D721Med (cell line): ENCODE data around the gene INS.

ENCODE experiments used
- DNase-seq: peaks from one replicate; pipeline ENCODE4 v3.0.0; 2011; ENCODE audit warnings: low spot score; ENCODE audit not compliant: insufficient read length
- FAIRE-seq: peaks from 2 replicates; lab custom pipeline; 2011; peaks lifted over from hg19 to GRCh38; lab: Jason Lieb, UNC
- TF ChIP-seq, protein P1 (sequence below): IDR thresholded peaks from 2 replicates; pipeline ENCODE4 v1.5.1; 2012; ENCODE audit warnings: mild to moderate bottlenecking, control low read depth; ENCODE audit not compliant: insufficient read depth; ENCODE audit errors: missing control alignments

Gene INS

DNA sequence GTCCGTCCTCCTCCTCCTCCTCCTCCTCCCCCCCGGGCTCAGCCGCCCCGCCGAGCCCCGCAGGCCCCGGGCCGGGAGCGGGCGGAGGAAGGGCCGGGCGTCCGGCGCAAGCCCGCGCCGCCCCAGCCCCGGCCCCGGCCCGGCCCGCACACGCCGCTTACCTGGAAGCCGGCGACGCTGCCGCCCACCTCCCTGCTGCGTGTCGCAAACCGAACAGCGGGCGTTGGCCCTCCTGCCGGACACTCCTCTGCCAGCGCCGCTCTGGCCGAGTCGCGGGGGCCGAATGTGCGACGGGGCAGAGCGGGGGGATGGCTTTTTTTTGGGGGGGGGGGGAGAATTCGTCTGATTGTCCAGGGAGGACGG, 23.0 kb downstream of the INS start:
- FAIRE-seq (no peak), DNase-seq (no peak)
- TF ChIP-seq, protein P1, sequence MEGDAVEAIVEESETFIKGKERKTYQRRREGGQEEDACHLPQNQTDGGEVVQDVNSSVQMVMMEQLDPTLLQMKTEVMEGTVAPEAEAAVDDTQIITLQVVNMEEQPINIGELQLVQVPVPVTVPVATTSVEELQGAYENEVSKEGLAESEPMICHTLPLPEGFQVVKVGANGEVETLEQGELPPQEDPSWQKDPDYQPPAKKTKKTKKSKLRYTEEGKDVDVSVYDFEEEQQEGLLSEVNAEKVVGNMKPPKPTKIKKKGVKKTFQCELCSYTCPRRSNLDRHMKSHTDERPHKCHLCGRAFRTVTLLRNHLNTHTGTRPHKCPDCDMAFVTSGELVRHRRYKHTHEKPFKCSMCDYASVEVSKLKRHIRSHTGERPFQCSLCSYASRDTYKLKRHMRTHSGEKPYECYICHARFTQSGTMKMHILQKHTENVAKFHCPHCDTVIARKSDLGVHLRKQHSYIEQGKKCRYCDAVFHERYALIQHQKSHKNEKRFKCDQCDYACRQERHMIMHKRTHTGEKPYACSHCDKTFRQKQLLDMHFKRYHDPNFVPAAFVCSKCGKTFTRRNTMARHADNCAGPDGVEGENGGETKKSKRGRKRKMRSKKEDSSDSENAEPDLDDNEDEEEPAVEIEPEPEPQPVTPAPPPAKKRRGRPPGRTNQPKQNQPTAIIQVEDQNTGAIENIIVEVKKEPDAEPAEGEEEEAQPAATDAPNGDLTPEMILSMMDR: no peak

DNA sequence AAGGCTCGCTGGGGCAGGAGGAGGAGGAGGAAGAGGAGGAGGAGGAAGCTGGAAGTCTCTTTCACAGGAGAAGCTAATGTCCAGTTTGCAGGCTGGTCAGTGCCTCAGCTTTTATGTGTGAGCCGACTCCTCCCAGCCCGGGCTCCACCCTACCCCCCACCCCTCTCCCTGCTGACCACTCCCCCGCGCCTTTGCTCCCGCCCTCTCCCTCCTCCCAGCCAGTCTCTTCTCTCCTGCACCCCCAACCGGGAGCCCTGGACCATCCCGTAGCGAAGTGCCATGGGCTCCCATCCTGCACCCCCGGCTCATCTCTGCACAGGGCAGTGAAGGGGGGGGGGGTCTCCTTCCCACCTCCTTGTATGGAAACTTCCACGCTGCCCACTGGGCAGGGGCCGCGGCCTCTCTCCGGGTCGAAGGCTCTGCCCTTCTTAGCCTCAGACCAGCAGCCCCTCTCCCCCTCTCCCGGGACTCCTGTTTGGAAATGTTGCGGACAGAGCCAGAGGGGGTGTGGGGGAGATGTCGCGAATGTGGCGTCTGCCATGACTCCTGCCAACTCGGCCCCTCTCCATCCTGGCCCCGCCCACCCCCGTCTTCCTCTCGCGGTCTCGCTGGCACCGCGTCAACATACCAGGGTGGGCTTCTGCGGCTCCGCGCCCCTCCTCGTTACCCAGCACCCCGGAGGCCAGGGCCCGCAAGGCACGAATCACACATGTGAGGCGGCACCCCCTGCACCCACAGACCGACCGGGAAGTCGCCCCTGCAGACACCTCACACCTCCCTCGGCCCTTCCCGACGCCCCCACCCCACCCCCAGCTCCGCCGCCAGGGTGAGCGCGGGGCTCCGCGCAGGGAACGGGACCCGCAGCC, 23.6 kb downstream of the INS start:
- FAIRE-seq: no peak
- DNase-seq: no peak
- TF ChIP-seq, protein P1: no peak

DNA sequence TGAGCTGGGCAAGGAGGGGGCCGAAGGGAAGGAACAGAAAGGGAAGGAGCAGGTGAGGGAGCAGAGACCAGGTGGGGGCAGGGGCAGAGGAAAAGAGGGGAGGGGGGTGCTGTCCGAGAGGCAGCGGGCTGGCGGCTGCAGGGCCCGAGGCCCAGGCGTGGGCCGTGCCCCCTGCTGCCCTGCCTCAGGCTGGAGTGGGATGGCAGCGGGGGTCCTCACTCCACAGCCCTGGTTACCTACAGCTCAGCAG, 24.1 kb downstream of the INS start:
- TF ChIP-seq, protein P1: no peak
- DNase-seq: no peak
- no peak for FAIRE-seq

DNA sequence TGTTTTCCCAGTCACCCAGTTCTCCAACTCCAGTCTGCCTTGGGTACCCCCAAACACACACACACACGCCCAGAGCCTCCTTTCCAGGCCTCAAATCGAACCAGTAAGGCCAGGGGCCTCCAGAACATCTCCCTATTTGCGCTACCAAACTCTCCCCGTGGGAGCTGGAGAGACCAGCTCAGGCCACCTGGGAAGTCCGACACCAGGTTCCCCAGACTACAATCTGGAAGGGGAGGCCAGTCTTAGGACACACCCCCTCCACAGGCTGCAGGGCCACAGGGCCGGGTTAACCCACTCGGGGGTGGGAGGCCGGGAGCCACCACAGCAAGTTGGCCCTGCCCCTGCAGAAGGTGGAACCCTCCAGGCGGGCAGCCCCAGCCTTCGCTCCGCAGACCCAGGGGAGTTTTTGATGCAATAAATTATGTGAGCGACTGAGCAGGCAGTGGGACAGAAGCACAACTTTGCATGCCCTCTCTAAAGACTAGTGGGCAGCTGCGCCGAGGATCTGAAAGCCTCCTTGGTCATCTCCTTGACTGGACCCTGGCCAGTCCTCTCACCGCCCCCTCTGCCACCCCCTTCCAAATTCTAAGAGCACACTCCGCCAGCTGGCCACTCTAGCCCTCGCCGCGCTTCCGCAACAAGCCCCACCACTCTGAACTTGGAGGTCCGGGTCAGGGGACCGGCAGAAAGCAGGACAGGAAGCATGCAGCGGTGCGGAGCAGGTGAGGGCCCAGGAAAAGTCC, 24.6 kb downstream of the INS start:
- FAIRE-seq (no peak), DNase-seq (no peak)
- TF ChIP-seq, protein P1: no peak

DNA sequence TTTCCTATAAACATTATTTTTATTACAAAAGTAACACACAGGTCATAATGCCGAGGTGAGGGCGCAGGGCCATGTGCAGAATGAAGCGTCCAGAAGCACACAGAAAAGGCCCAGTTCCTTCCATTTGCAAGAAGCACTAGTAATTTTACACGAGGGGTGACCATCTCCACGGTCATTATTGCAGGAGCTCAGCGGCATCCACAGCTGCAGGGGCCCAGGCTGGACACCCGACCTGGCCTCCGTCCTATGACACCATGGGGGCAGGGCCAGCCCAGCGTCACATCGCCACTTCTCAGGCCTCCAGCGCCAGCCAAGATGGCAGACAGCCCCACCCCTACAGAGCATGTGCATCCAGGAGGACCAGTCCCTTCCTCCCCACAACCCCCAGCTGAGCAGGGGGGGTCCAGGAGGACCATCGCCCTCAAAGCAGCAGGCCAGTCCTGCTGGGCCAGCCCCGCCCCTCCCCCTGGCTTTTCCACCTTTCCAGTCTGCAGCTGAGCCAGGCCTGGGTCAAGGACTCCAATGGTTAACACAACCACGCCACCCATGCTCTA, 25.3 kb downstream of the INS start:
- DNase-seq (no peak), FAIRE-seq (no peak)
- TF ChIP-seq, protein P1: no peak

DNA sequence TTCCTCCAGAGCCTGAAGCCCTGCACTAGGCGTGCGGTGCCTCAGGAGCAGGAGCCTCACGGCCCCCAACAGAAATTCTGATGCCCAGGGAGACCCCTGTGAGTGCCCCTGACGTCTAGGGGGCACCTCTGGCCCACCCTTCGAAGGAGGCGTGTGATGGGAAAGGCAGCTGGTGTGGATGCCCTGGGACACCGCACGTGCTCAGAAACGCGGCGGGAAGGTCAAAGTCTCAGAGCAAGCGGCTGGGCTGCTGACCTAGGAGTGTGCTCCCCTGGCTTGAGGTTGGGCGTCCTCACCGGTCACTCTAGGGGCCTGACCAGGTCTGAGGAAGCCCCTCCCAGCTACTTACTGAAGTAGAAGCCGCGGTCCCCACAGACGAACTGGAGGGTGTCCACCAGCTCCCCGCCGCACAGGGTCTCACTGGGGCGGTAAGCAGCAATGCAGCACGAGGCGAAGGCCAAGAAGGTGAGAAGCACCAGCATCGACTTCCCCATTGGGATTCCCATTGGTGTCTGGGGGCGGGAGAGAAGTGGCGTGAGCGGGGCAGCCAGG, 25.9 kb downstream of the INS start:
- DNase-seq: no peak
- TF ChIP-seq, protein P1: no peak
- no peak for FAIRE-seq
